GM18520 (cell line): ENCODE data around the gene RBFOX2.

Experiments
- ATAC-seq: cut with Tn5 transposase; IDR thresholded peaks from one replicate; pipeline ENCODE4 v1.9.1; 2021; ENCODE audit not compliant: unreplicated experiment

RBFOX2 gene

GRCh38 chr22:35870517-35871293 is 157.9 kb downstream of the RBFOX2 start:
- ATAC-seq: no peak

GRCh38 chr22:35868938-35869337 is 159.7 kb downstream of the RBFOX2 start:
- ATAC-seq: no peak

GRCh38 chr22:35866651-35867050 is 162.0 kb downstream of the RBFOX2 start:
- ATAC-seq: no peak

GRCh38 chr22:35864545-35865165 is 164.0 kb downstream of the RBFOX2 start:
- ATAC-seq: no peak

- no peak for ATAC-seq
These were observed 165.2 kb downstream of the RBFOX2 start for GRCh38 chr22:35863432-35863831.

GRCh38 chr22:35862697-35863096 is 165.9 kb downstream of the RBFOX2 start:
- ATAC-seq: no peak

- ATAC-seq: no peak
These were observed 167.2 kb downstream of the RBFOX2 start for GRCh38 chr22:35861451-35861850.

GRCh38 chr22:35860837-35861236 is 167.8 kb downstream of the RBFOX2 start:
- no peak for ATAC-seq

- ATAC-seq: no peak
These were observed 168.4 kb downstream of the RBFOX2 start for GRCh38 chr22:35860087-35860733.

- ATAC-seq: no peak
These were observed 174.3 kb downstream of the RBFOX2 start for GRCh38 chr22:35854334-35854733.

GRCh38 chr22:35852076-35852475 is 176.5 kb downstream of the RBFOX2 start:
- ATAC-seq: no peak

- no peak for ATAC-seq
These were observed 177.8 kb downstream of the RBFOX2 start for GRCh38 chr22:35850831-35851230.

- no peak for ATAC-seq
These were observed 181.8 kb downstream of the RBFOX2 start for GRCh38 chr22:35846804-35847203.

- ATAC-seq: no peak
These were observed 183.7 kb downstream of the RBFOX2 start for GRCh38 chr22:35844886-35845285.

- ATAC-seq: no peak
These were observed 185.7 kb downstream of the RBFOX2 start for GRCh38 chr22:35842954-35843353.

- ATAC-seq: no peak
These were observed 186.1 kb downstream of the RBFOX2 start for GRCh38 chr22:35842519-35842913.

GRCh38 chr22:35841907-35842518 is 186.6 kb downstream of the RBFOX2 start:
- no peak for ATAC-seq

GRCh38 chr22:35840302-35840739 is 188.3 kb downstream of the RBFOX2 start:
- no peak for ATAC-seq

GRCh38 chr22:35839841-35840301 is 188.8 kb downstream of the RBFOX2 start:
- ATAC-seq: no peak

- no peak for ATAC-seq
These were observed 189.6 kb downstream of the RBFOX2 start for GRCh38 chr22:35838855-35839576.
